Astrocyte (in vitro differentiated cells and primary cell): ENCODE data around the gene FFAR3.

Source experiments
- EZH2 ChIP-seq: IDR thresholded peaks from 2 replicates; pipeline ENCODE4 v1.6.1; 2012; ENCODE audit warnings: mild to moderate bottlenecking, low read length, inconsistent platforms; ENCODE audit not compliant: insufficient read depth
- TF ChIP-seq, protein P1 (sequence below): IDR thresholded peaks from 2 replicates; pipeline ENCODE4 v1.5.1; 2011; ENCODE audit warnings: low read depth, mild to moderate bottlenecking, inconsistent platforms, low read length, moderate library complexity; ENCODE audit not compliant: insufficient read depth

DNA sequence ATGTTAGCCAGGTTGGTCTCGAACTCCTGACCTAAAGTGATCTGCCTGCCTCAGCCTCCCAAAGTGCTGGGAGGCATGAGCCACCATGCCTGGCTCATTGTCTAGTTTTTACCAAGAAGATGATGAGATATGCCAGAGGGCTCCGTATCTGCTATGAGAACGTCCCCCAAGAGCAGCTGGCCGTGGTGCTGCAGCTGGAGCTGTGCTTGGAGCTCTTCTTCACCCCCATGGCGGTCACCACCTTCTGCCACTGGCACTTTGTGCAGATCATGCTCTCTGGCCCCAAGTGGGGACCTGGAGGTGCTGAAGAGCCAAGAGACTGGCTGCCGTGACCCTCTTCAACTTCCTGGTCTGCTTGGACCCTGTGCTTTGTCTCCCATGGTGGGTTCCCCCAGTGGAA lies 49.4 kb downstream of the FFAR3 start:
- TF ChIP-seq EZH2 = no peak
- TF ChIP-seq, protein P1, sequence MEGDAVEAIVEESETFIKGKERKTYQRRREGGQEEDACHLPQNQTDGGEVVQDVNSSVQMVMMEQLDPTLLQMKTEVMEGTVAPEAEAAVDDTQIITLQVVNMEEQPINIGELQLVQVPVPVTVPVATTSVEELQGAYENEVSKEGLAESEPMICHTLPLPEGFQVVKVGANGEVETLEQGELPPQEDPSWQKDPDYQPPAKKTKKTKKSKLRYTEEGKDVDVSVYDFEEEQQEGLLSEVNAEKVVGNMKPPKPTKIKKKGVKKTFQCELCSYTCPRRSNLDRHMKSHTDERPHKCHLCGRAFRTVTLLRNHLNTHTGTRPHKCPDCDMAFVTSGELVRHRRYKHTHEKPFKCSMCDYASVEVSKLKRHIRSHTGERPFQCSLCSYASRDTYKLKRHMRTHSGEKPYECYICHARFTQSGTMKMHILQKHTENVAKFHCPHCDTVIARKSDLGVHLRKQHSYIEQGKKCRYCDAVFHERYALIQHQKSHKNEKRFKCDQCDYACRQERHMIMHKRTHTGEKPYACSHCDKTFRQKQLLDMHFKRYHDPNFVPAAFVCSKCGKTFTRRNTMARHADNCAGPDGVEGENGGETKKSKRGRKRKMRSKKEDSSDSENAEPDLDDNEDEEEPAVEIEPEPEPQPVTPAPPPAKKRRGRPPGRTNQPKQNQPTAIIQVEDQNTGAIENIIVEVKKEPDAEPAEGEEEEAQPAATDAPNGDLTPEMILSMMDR = no peak
